ENCODE measurements around the gene DCLK2.

DCLK2 gene

GRCh38 chr4:150234246-150234645 is 156.0 kb downstream of the DCLK2 start:
- Histone ChIP-seq H3K36me3 (ENCODE audit: insufficient read depth, low read length) (no peaks in the 10 kb centered on the region), H3K4me3 (ENCODE audit: low read depth, low read length, poor library complexity, severe bottlenecking) (no peak overlapping the region), H3K79me2 (ENCODE audit: insufficient read depth, low read length) (no peaks in the 10 kb centered on the region), H3K9me3 (ENCODE audit: low read length) (no peaks in the 10 kb centered on the region), H4K20me1 (ENCODE audit: insufficient read depth, low read length) (no peaks in the 10 kb centered on the region), H3K4me2 (ENCODE audit: low read length) (no peak overlapping the region), H3K9ac (ENCODE audit: low read length) (no peak overlapping the region), H3K27ac (ENCODE audit: low read depth, low read length, poor library complexity, severe bottlenecking) (no peak overlapping the region), H3K9me2 (ENCODE audit: low read depth, low read length) (no peaks in the 10 kb centered on the region), H3K4me1 (ENCODE audit: insufficient read depth, low read length, severe bottlenecking) (no peaks in the 10 kb centered on the region), H2AFZ (ENCODE audit: low read length) (no peak overlapping the region), H3K27me3 (ENCODE audit: insufficient read depth, low read length) (peaks cover 2% of the 10 kb centered on the region), H3F3A (ENCODE audit: insufficient read depth, low read length) (no peaks in the 10 kb centered on the region)
- no peak for TF ChIP-seq EZH2 (IDR thresholded peaks at IDR 0.05; ENCODE audit: borderline replicate concordance, low read length)
- TF ChIP-seq CTCF (IDR thresholded peaks at IDR 0.05; ENCODE audit: low read length): no peak

- no peak overlapping the region for H3K9ac ChIP-seq (ENCODE audit: low read length)
- H3K79me2 ChIP-seq (ENCODE audit: insufficient read depth, low read length): no peaks in the 10 kb centered on the region
- no peaks in the 10 kb centered on the region for H3K4me1 ChIP-seq (ENCODE audit: insufficient read depth, low read length, severe bottlenecking)
- no peaks in the 10 kb centered on the region for H3K9me2 ChIP-seq (ENCODE audit: low read depth, low read length)
- no peaks in the 10 kb centered on the region for H3K9me3 ChIP-seq (ENCODE audit: low read length)
- H3F3A ChIP-seq (ENCODE audit: insufficient read depth, low read length): no peaks in the 10 kb centered on the region
- no peaks in the 10 kb centered on the region for H4K20me1 ChIP-seq (ENCODE audit: insufficient read depth, low read length)
- no peak overlapping the region for H3K27ac ChIP-seq (ENCODE audit: low read depth, low read length, poor library complexity, severe bottlenecking)
- H2AFZ ChIP-seq (ENCODE audit: low read length): no peak overlapping the region
- H3K27me3 ChIP-seq (ENCODE audit: insufficient read depth, low read length): peaks cover 3% of the 10 kb centered on the region
- H3K4me3 ChIP-seq (ENCODE audit: low read depth, low read length, poor library complexity, severe bottlenecking): no peak overlapping the region
- no peaks in the 10 kb centered on the region for H3K36me3 ChIP-seq (ENCODE audit: insufficient read depth, low read length)
- no peak overlapping the region for H3K4me2 ChIP-seq (ENCODE audit: low read length)
- TF ChIP-seq EZH2 (IDR thresholded peaks at IDR 0.05; ENCODE audit: borderline replicate concordance, low read length) (no peak), CTCF (IDR thresholded peaks at IDR 0.05; ENCODE audit: low read length) (no peak)
Observed at GRCh38 chr4:150235317-150235716, 157.1 kb downstream of the DCLK2 start.

GRCh38 chr4:150235808-150236271 is 157.6 kb downstream of the DCLK2 start:
- no peaks in the 10 kb centered on the region for H3K36me3 ChIP-seq (ENCODE audit: insufficient read depth, low read length)
- H3F3A ChIP-seq (ENCODE audit: insufficient read depth, low read length): no peaks in the 10 kb centered on the region
- no peaks in the 10 kb centered on the region for H3K9me3 ChIP-seq (ENCODE audit: low read length)
- H2AFZ ChIP-seq (ENCODE audit: low read length): no peak overlapping the region
- TF ChIP-seq EZH2 (IDR thresholded peaks at IDR 0.05; ENCODE audit: borderline replicate concordance, low read length) (no peak), CTCF (IDR thresholded peaks at IDR 0.05; ENCODE audit: low read length) (no peak)
- H4K20me1 ChIP-seq (ENCODE audit: insufficient read depth, low read length): no peaks in the 10 kb centered on the region
- H3K27ac ChIP-seq (ENCODE audit: low read depth, low read length, poor library complexity, severe bottlenecking): no peak overlapping the region
- no peak overlapping the region for H3K4me3 ChIP-seq (ENCODE audit: low read depth, low read length, poor library complexity, severe bottlenecking)
- no peak overlapping the region for H3K4me2 ChIP-seq (ENCODE audit: low read length)
- no peak overlapping the region for H3K9ac ChIP-seq (ENCODE audit: low read length)
- H3K9me2 ChIP-seq (ENCODE audit: low read depth, low read length): no peaks in the 10 kb centered on the region
- peaks cover 3% of the 10 kb centered on the region for H3K27me3 ChIP-seq (ENCODE audit: insufficient read depth, low read length)
- H3K79me2 ChIP-seq (ENCODE audit: insufficient read depth, low read length): no peaks in the 10 kb centered on the region
- H3K4me1 ChIP-seq (ENCODE audit: insufficient read depth, low read length, severe bottlenecking): no peaks in the 10 kb centered on the region

All from OCI-LY1 (cell line).